Astrocyte (in vitro differentiated cells and primary cell): ENCODE data around the gene SMC1A. TPM values are rescaled to one million over a fixed set of nuclear protein-coding genes. Genes with fewer than 3 reads are reported as not detected.

ENCODE experiments used
- DNase-seq: peaks from one replicate; pipeline ENCODE4 v3.0.0-alpha.2; 2010; ENCODE audit warnings: low read depth
- FAIRE-seq: peaks from 2 replicates; lab custom pipeline; 2011; peaks lifted over from hg19 to GRCh38; lab: Jason Lieb, UNC
- H2AFZ ChIP-seq: 2 replicates; pipeline ENCODE4 v1.6.0; 2012; ENCODE audit warnings: low read depth, low read length, inconsistent platforms
- H3K27ac ChIP-seq: 2 replicates; pipeline ENCODE4 v1.5.1; 2011; ENCODE audit warnings: low read depth, low read length, inconsistent platforms
- H3K27me3 ChIP-seq: 2 replicates; pipeline ENCODE4 v1.6.0; 2011; ENCODE audit warnings: low read length, inconsistent platforms; ENCODE audit not compliant: insufficient read depth
- H3K36me3 ChIP-seq: 2 replicates; pipeline ENCODE4 v1.5.1; 2011; ENCODE audit warnings: low read length, inconsistent platforms; ENCODE audit not compliant: insufficient read depth
- H3K4me1 ChIP-seq: 2 replicates; pipeline ENCODE4 v1.5.1; 2011; ENCODE audit warnings: low read length, inconsistent platforms; ENCODE audit not compliant: insufficient read depth
- H3K4me2 ChIP-seq: 2 replicates; pipeline ENCODE4 v1.6.0; 2012; ENCODE audit warnings: low read length, inconsistent platforms
- H3K4me3 ChIP-seq: 2 replicates; pipeline ENCODE4 v1.5.1; 2011; ENCODE audit warnings: low read depth, mild to moderate bottlenecking, low read length, inconsistent platforms; ENCODE audit not compliant: insufficient read depth
- H3K79me2 ChIP-seq: 2 replicates; pipeline ENCODE4 v1.6.0; 2012; ENCODE audit warnings: mild to moderate bottlenecking, low read length, inconsistent platforms; ENCODE audit not compliant: insufficient read depth
- H3K9ac ChIP-seq: 2 replicates; pipeline ENCODE4 v1.6.0; 2012; ENCODE audit warnings: mild to moderate bottlenecking, low read length, inconsistent platforms
- H3K9me3 ChIP-seq: 2 replicates; pipeline ENCODE4 v1.5.1; 2012; ENCODE audit warnings: low read depth, mild to moderate bottlenecking, low read length, inconsistent platforms; ENCODE audit not compliant: insufficient read depth
- H4K20me1 ChIP-seq: 2 replicates; pipeline ENCODE4 v1.6.0; 2012; ENCODE audit warnings: low read length, inconsistent platforms; ENCODE audit not compliant: insufficient read depth
- H3K27ac Mint-ChIP-seq: one replicate; pipeline ENCODE4 v1.8.0; 2021; ENCODE audit warnings: mild to moderate bottlenecking, mixed read lengths; ENCODE audit not compliant: unreplicated experiment
- H3K27me3 Mint-ChIP-seq: one replicate; pipeline ENCODE4 v1.8.0; 2021; ENCODE audit warnings: low read depth, mixed read lengths; ENCODE audit not compliant: unreplicated experiment
- H3K36me3 Mint-ChIP-seq: one replicate; pipeline ENCODE4 v1.8.0; 2021; ENCODE audit warnings: low read depth, mixed read lengths; ENCODE audit not compliant: unreplicated experiment
- H3K4me1 Mint-ChIP-seq: one replicate; pipeline ENCODE4 v1.8.0; 2021; ENCODE audit warnings: low read depth, mixed read lengths; ENCODE audit not compliant: unreplicated experiment
- H3K4me3 Mint-ChIP-seq: one replicate; pipeline ENCODE4 v1.8.0; 2021; ENCODE audit warnings: mild to moderate bottlenecking, moderate library complexity, mixed read lengths; ENCODE audit not compliant: unreplicated experiment
- H3K9me3 Mint-ChIP-seq: one replicate; pipeline ENCODE4 v1.8.0; 2021; ENCODE audit warnings: mild to moderate bottlenecking, mixed read lengths; ENCODE audit not compliant: unreplicated experiment
- EZH2 ChIP-seq: IDR thresholded peaks from 2 replicates; pipeline ENCODE4 v1.6.1; 2012; ENCODE audit warnings: mild to moderate bottlenecking, low read length, inconsistent platforms; ENCODE audit not compliant: insufficient read depth
- total RNA-seq: library from RNA; stranded (reverse); gene quantifications from 2 replicates; pipeline ENCODE4 v1.2.1, GENCODE V29; 2021
- TF ChIP-seq, protein P1 (sequence below): IDR thresholded peaks from 2 replicates; pipeline ENCODE4 v1.5.1; 2011; ENCODE audit warnings: low read depth, mild to moderate bottlenecking, inconsistent platforms, low read length, moderate library complexity; ENCODE audit not compliant: insufficient read depth

Gene SMC1A
- total RNA-seq, 1 donor from 2014 or later = 31.9 TPM

DNA sequence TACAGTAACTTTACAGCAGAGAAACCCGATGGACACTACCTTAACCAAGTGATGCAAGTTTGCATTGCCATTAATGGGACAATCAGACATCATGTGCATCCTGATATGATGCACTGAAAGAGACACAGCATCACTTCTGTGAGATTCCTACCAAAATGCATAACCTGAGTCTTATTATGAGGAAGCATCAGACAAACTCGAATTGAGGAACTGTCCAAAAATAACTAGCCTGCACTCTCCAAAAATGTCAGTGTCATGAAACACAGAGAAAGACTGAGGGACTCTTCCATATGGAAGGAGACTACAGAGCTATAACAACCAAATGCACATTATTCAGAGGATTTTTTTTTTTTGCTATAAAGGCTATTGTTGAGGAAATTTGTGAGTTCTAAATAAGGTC lies 74.5 kb downstream of the SMC1A start:
- FAIRE-seq (peak; percentile 92), DNase-seq (no peak)
- TF ChIP-seq EZH2 = no peak
- TF ChIP-seq, protein P1, sequence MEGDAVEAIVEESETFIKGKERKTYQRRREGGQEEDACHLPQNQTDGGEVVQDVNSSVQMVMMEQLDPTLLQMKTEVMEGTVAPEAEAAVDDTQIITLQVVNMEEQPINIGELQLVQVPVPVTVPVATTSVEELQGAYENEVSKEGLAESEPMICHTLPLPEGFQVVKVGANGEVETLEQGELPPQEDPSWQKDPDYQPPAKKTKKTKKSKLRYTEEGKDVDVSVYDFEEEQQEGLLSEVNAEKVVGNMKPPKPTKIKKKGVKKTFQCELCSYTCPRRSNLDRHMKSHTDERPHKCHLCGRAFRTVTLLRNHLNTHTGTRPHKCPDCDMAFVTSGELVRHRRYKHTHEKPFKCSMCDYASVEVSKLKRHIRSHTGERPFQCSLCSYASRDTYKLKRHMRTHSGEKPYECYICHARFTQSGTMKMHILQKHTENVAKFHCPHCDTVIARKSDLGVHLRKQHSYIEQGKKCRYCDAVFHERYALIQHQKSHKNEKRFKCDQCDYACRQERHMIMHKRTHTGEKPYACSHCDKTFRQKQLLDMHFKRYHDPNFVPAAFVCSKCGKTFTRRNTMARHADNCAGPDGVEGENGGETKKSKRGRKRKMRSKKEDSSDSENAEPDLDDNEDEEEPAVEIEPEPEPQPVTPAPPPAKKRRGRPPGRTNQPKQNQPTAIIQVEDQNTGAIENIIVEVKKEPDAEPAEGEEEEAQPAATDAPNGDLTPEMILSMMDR = no peak
- Mint-ChIP-seq H3K4me3 (no peak overlapping the region), H3K4me1 (no peaks in the 10 kb centered on the region), H3K9me3 (no peaks in the 10 kb centered on the region), H3K27ac (no peak overlapping the region), H3K36me3 (no peaks in the 10 kb centered on the region), H3K27me3 (peaks cover 3% of the 10 kb centered on the region)
- H3K27me3 ChIP-seq = no peaks in the 10 kb centered on the region
- no peak overlapping the region for H3K4me2 ChIP-seq
- no peaks in the 10 kb centered on the region for H3K79me2 ChIP-seq
- no peak overlapping the region for H3K4me3 ChIP-seq
- H3K36me3 ChIP-seq = no peaks in the 10 kb centered on the region
- H3K27ac ChIP-seq = no peak overlapping the region
- no peaks in the 10 kb centered on the region for H3K4me1 ChIP-seq
- no peaks in the 10 kb centered on the region for H3K9me3 ChIP-seq
- H4K20me1 ChIP-seq = no peaks in the 10 kb centered on the region
- no peak overlapping the region for H3K9ac ChIP-seq
- H2AFZ ChIP-seq = no peak overlapping the region

- no peaks in the 10 kb centered on the region for H3K9me3 Mint-ChIP-seq
- Histone ChIP-seq H3K79me2 (no peaks in the 10 kb centered on the region), H3K4me3 (no peak overlapping the region)
Observed at GRCh38 chrX:53340852-53341645, 81.4 kb downstream of the SMC1A start.

More at GRCh38 chrX:53340852-53341645, 81.4 kb downstream of the SMC1A start:
- H3K9ac ChIP-seq = no peak overlapping the region
- H3K36me3 ChIP-seq = no peaks in the 10 kb centered on the region
- Mint-ChIP-seq H3K4me3 (no peak overlapping the region), H3K4me1 (no peaks in the 10 kb centered on the region), H3K36me3 (no peaks in the 10 kb centered on the region), H3K27me3 (no peaks in the 10 kb centered on the region), H3K27ac (no peak overlapping the region)
- H4K20me1 ChIP-seq = no peaks in the 10 kb centered on the region
- DNase-seq = no peak
- no peak for TF ChIP-seq EZH2
- TF ChIP-seq, protein P1 = no peak
- H3K4me2 ChIP-seq = no peak overlapping the region
- H3K9me3 ChIP-seq = no peaks in the 10 kb centered on the region
- H2AFZ ChIP-seq = no peak overlapping the region
- H3K4me1 ChIP-seq = no peaks in the 10 kb centered on the region
- no peaks in the 10 kb centered on the region for H3K27me3 ChIP-seq
- no peak overlapping the region for H3K27ac ChIP-seq
- peak; percentile 68 for FAIRE-seq
